PC-9 (cell line): ENCODE results near the gene DOCK1. TPM values are rescaled to one million over a fixed set of nuclear protein-coding genes. Genes with fewer than 3 reads are reported as not detected.

Experiments
- BruUV-seq: library from RNA; stranded (reverse); fragments of 400-500 nt; replicated peaks from 2 replicates; lab custom pipeline; 2021; lab: Mats Ljungman, UMichigan
- CTCF ChIA-PET: fragments of 300-600 bp; sonication (Branson Sonifier 250); formaldehyde crosslinking; loops from one replicate; lab custom pipeline; 2022; ENCODE audit warnings: antibody characterized with exemption; lab: Charles Lee
- POLR2A ChIA-PET: fragments of 300-600 bp; sonication (Branson Sonifier 250); formaldehyde crosslinking; loops from one replicate; lab custom pipeline; 2022; ENCODE audit warnings: antibody characterized with exemption; ENCODE audit not compliant: unreplicated experiment; lab: Charles Lee
- DNase-seq, 2 experiments: peaks; one replicate each; pipeline versions ENCODE4 v3.0.0 to v3.0.0-alpha.2; 2015 to 2022; ENCODE audit warnings: mixed read lengths in 1 of 2
- H2AFZ ChIP-seq: fragments of 200-600 bp; sonication (generic); 2 replicates; pipeline ENCODE4 v1.8.1; 2017; ENCODE audit warnings: antibody characterized with exemption
- H3F3A ChIP-seq: fragments of 200-600 bp; sonication (generic); 2 replicates; pipeline ENCODE4 v1.8.1; 2017; ENCODE audit warnings: antibody characterized with exemption, mild to moderate bottlenecking, low read depth; ENCODE audit not compliant: insufficient read depth
- H3K27ac ChIP-seq: fragments of 200-600 bp; sonication (generic); 2 replicates; pipeline ENCODE4 v1.6.1; 2016; ENCODE audit warnings: mixed run types
- H3K27me3 ChIP-seq: fragments of 200-600 bp; sonication (generic); 2 replicates; pipeline ENCODE4 v1.6.1; 2016; ENCODE audit warnings: low read depth, mixed run types; ENCODE audit not compliant: insufficient read depth
- H3K36me3 ChIP-seq: fragments of 200-600 bp; sonication (generic); 2 replicates; pipeline ENCODE4 v1.6.1; 2016; ENCODE audit warnings: low read depth, mixed run types
- H3K4me1 ChIP-seq: fragments of 200-600 bp; sonication (generic); replicated peaks from 2 replicates; pipeline ENCODE4 v1.6.1; 2016; ENCODE audit warnings: mixed run types; ENCODE audit not compliant: insufficient read depth
- H3K4me2 ChIP-seq: fragments of 200-600 bp; sonication (generic); 2 replicates; pipeline ENCODE4 v1.6.1; 2017; ENCODE audit warnings: mixed run types
- H3K4me3 ChIP-seq: fragments of 200-600 bp; sonication (generic); 2 replicates; pipeline ENCODE4 v1.6.1; 2016; ENCODE audit warnings: mixed run types
- H3K79me2 ChIP-seq: fragments of 200-600 bp; sonication (generic); 2 replicates; pipeline ENCODE4 v1.6.1; 2017; ENCODE audit warnings: low read depth, mixed run types
- H3K9me2 ChIP-seq: fragments of 200-600 bp; sonication (generic); 2 replicates; pipeline ENCODE4 v1.8.1; 2017; ENCODE audit warnings: mild to moderate bottlenecking; ENCODE audit not compliant: insufficient read depth
- H3K9me3 ChIP-seq: fragments of 200-600 bp; sonication (generic); 2 replicates; pipeline ENCODE4 v1.8.1; 2016; ENCODE audit warnings: low read depth; ENCODE audit not compliant: insufficient read depth
- H4K20me1 ChIP-seq: fragments of 200-600 bp; sonication (generic); 2 replicates; pipeline ENCODE4 v1.8.1; 2017; ENCODE audit not compliant: insufficient read depth
- EZH2 ChIP-seq: fragments of 200-600 bp; sonication (generic); IDR thresholded peaks from 2 replicates; pipeline ENCODE4 v1.8.0; 2017; ENCODE audit warnings: antibody characterized with exemption, low read depth
- intact Hi-C: fragments of 100-400 bp; cut with micrococcal nuclease; formaldehyde crosslinking; loops from one replicate; pipeline ENCODE4 v1.10.0; 2022; ENCODE audit not compliant: unreplicated experiment
- total RNA-seq: library from RNA; stranded (reverse); gene quantifications from 2 replicates; pipeline ENCODE4 v1.2.3, GENCODE V29; 2021
- TF ChIP-seq, protein P1 (sequence below): fragments of 200-600 bp; sonication (generic); conservative IDR thresholded peaks from 2 replicates; pipeline ENCODE4 v1.6.1; 2017; ENCODE audit warnings: mixed run types, antibody characterized with exemption, mild to moderate bottlenecking, moderate library complexity

Gene DOCK1
- total RNA-seq, 1 experiment from 2014 or later = 24.8 TPM

DNA sequence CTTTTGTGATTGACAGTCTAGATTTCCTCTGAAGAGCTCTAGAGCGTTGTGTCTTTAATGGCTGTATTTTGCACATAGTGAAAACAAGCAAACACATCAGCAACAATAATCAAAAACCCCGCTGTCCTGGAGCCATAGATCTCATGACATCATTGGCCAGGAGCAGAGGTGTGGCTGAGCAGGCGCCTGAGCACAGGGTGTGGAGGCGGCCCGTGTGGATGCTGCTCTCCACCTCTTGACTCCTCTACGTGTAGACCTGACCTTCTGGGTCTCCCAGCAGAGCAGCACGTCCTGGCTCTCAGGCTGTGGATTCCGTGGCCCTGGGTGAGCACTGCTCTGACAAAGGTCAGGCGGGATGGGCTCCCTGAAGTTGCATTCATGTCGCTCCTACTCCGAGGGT lies 354.1 kb downstream of the DOCK1 start:
- no peaks in the 10 kb centered on the region for H3K9me2 ChIP-seq
- no peaks in the 10 kb centered on the region for H3K79me2 ChIP-seq
- intact Hi-C loops = no loop called here
- no peak for DNase-seq
- TF ChIP-seq EZH2 = no peak
- TF ChIP-seq, protein P1, sequence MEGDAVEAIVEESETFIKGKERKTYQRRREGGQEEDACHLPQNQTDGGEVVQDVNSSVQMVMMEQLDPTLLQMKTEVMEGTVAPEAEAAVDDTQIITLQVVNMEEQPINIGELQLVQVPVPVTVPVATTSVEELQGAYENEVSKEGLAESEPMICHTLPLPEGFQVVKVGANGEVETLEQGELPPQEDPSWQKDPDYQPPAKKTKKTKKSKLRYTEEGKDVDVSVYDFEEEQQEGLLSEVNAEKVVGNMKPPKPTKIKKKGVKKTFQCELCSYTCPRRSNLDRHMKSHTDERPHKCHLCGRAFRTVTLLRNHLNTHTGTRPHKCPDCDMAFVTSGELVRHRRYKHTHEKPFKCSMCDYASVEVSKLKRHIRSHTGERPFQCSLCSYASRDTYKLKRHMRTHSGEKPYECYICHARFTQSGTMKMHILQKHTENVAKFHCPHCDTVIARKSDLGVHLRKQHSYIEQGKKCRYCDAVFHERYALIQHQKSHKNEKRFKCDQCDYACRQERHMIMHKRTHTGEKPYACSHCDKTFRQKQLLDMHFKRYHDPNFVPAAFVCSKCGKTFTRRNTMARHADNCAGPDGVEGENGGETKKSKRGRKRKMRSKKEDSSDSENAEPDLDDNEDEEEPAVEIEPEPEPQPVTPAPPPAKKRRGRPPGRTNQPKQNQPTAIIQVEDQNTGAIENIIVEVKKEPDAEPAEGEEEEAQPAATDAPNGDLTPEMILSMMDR = no peak
- POLR2A ChIA-PET = no interaction called here
- no peaks in the 10 kb centered on the region for H3F3A ChIP-seq
- H3K4me2 ChIP-seq = no peak overlapping the region
- H3K36me3 ChIP-seq = no peaks in the 10 kb centered on the region
- no peaks in the 10 kb centered on the region for H3K27me3 ChIP-seq
- H3K4me3 ChIP-seq = no peak overlapping the region
- no peaks in the 10 kb centered on the region for H4K20me1 ChIP-seq
- H3K9me3 ChIP-seq = no peaks in the 10 kb centered on the region
- BruUV-seq = no TSS peak
- CTCF ChIA-PET = no interaction called here
- no peak overlapping the region for H3K27ac ChIP-seq
- no peak overlapping the region for H2AFZ ChIP-seq
- H3K4me1 ChIP-seq = no peaks in the 10 kb centered on the region

- H3K36me3 ChIP-seq = no peaks in the 10 kb centered on the region
- H3K9me3 ChIP-seq = no peaks in the 10 kb centered on the region
- POLR2A ChIA-PET = no interaction called here
- no peak overlapping the region for H3K4me3 ChIP-seq
- no peaks in the 10 kb centered on the region for H4K20me1 ChIP-seq
- H3K9me2 ChIP-seq = no peaks in the 10 kb centered on the region
- H3F3A ChIP-seq = no peaks in the 10 kb centered on the region
- H3K27ac ChIP-seq = no peak overlapping the region
- H3K27me3 ChIP-seq = no peaks in the 10 kb centered on the region
- no peaks in the 10 kb centered on the region for H3K79me2 ChIP-seq
- intact Hi-C loops = no loop called here
- no peak overlapping the region for H3K4me2 ChIP-seq
- TF ChIP-seq EZH2 = no peak
- TF ChIP-seq, protein P1 = no peak
- no peak for DNase-seq
- no peaks in the 10 kb centered on the region for H3K4me1 ChIP-seq
- no TSS peak for BruUV-seq
- no peak overlapping the region for H2AFZ ChIP-seq
- CTCF ChIA-PET = no interaction called here
Observed at GRCh38 chr10:127262606-127263005, 357.4 kb downstream of the DOCK1 start.

DNA sequence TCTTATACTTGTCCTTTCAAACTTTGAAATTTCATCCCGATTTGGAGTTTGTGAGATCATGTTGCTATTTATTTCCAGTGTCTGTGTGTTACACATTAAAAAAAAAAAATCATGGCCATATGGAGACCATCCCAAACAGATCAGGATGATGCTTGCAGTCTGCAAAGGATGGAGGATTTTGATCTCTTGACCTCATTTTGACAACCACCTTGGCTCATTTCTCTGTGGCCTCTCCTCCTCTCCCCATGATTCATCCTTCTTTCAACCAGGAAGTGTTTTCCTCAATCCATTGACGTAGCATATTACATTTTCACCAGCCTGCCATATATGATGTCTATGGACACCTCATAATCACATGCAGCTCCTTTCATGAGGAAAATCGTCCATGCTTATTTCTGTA lies 360.1 kb downstream of the DOCK1 start:
- Histone ChIP-seq H3K27ac (no peak overlapping the region), H3F3A (no peaks in the 10 kb centered on the region), H3K4me3 (no peak overlapping the region), H4K20me1 (no peaks in the 10 kb centered on the region), H3K36me3 (no peaks in the 10 kb centered on the region), H3K9me3 (no peaks in the 10 kb centered on the region), H3K79me2 (no peaks in the 10 kb centered on the region), H3K4me2 (no peak overlapping the region), H3K27me3 (no peaks in the 10 kb centered on the region), H2AFZ (no peak overlapping the region), H3K9me2 (no peaks in the 10 kb centered on the region), H3K4me1 (no peaks in the 10 kb centered on the region)
- intact Hi-C loops = no loop called here
- no peak for DNase-seq
- CTCF ChIA-PET = no interaction called here
- POLR2A ChIA-PET = no interaction called here
- TF ChIP-seq EZH2 = no peak
- TF ChIP-seq, protein P1 = no peak
- BruUV-seq = no TSS peak
